HG02588 (cell line): Measurements from ENCODE around the gene GPR160.
"Not testable (repeated sequence)": the region's sequence is repeated elsewhere in the genome, so short reads cannot be mapped to it uniquely, and the experiment has no call there.

ENCODE experiments used
- ATAC-seq: cut with Tn5 transposase; IDR thresholded peaks from one replicate; pipeline ENCODE4 v1.9.1; 2021; ENCODE audit warnings: mild to moderate bottlenecking, moderate library complexity; ENCODE audit not compliant: unreplicated experiment

Gene GPR160

DNA sequence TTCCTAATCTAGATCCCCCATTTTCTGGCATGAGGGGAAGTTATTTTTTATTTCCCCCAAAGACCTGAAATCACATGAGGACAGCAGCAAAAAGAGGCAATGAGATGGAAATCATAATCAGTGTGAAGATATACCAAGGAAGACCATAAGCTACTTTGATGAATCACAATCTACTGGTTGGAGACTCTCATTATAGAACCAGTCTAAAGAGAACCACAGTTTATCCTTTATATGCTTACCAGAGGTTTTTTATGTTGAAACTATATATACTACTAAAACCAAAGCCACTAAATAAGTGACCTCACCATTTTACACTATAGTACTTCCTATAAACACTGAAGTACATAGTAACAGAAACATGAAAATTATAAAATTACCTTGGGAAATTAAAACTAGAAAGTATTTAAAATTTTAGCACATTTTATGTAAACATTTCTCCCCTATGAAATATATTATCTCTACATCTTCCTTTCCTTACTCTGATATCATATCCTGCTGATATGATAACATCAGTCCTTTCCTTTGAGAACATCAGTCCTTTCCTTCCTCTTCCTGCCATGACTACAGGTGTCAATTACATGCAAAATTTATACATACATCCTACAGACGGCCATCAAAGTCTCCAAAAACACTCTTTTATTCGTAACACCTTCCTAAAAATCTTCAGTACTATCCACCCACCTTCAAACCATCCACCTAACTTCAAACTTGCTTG is 71.9 kb downstream of the GPR160 start:
- no peak for ATAC-seq

DNA sequence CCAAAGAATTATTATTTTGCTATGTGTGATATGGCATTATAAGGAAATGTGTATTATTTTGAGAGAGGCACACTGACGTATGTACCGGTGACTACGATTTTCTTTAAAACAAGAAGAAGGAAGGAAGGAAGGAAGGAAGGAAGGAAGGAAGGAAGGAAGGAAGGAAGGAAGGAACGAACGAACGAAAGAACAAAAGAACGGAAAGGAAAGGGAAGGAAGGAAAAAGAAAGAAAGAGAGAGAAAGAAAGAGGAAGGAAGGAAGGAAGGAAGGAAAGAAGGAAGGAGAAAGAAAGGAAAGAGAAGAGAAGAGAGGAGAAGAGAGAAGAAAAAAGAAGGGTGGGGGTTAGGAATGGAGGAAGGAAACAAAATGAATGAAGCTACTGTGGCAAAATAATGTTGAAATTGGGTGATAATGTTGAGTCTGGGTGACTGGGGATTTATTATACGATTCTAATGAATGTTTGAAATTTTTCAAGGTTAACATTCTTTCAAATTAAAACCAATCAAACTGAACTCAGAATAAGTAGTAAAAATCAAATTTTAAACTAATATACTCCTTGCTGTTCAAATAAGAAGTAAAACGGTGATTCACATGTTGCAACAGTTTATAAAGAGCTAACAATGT is 73.5 kb downstream of the GPR160 start:
- no peak for ATAC-seq

DNA sequence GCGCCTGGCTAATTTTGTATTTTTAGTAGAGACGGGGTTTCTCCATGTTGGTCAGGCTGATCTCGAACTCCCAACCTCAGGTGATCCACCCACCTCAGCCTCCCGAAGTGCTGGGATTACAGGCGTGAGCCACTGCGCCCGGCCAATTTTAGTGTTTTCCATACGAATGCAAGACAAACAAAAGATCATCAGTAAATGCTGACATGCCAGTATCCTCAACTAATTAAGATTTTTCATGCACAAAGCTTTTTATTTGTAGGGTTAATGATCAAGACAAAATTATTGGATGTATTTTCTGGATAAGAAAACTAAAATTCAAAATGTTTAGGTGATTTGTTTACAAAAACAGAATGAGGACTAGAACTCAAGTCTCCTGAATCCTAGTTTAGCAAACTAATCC is 76.4 kb downstream of the GPR160 start:
- ATAC-seq = not testable (repeated sequence)

DNA sequence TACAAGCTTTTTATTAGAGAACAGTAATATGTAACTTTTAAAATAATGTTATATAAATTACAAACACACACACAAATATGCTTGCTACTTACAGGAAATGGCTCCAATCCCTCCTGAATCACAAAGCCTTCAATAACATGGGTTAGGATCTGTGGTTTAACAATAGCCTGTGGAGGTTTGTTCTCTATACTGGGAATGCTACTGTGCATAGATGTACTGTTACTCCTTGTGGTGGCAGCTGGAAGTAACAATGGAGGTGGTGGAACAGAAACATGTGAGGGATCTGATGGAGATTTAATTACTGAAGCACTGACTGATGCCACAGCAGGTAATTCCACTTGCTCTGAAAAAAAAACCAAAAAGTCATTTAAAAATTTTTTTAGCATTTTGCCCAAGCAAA is 79.3 kb downstream of the GPR160 start:
- no peak for ATAC-seq

DNA sequence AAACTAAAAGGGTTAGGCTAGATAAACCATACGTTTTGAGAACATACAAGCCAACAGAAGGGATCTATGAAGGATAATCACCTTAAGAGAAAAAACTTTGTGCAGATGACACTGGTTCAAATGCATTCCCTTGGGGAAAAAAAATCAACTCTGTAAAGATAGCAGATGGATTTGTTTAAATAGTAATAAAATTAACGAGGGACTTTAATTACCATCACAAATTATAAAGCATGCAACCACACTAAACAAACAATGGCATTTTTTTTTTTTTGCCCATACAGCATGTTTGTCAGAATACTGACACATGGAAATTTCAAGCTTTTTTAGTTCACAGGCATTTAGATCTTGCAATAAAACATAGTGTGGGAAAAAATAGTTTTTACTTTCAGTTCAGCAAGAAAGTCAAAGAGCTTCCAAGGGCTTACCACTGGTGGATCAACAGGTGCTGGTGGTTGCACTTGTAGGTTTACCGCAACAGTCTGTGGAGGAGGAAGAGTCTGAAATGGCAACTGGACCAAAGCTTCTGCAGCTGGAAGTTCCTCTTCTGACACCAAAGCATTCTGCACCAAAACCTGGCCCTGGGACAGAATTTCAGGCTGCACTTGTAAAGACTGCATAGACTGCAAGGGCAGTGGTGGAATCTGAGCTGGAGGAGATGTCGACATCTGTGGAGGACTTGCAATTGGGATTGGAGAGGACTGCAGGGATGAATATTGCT is 90.6 kb downstream of the GPR160 start:
- ATAC-seq = peak; percentile 79

DNA sequence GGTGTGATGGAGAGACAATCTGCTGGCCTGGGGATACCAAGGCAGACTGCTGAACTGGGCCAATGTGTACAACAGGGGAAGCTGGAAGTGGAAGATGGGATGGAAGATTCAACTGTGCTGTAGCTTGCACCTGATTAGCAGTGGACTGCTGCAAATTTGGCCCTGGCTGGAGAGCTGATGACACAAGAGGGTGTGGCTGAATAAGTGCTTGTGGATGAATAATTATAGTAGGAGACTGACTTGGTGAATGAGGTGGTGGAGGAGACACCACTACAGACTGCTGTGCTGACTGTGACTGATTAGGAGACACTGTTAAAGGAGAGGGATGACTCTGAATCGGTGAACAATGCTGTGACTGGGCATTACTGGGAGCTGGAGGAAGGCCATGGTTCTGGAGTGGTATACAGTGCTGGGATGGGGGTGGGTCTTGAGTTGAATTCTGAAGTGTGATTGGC is 91.2 kb downstream of the GPR160 start:
- ATAC-seq = peak; percentile 45

DNA sequence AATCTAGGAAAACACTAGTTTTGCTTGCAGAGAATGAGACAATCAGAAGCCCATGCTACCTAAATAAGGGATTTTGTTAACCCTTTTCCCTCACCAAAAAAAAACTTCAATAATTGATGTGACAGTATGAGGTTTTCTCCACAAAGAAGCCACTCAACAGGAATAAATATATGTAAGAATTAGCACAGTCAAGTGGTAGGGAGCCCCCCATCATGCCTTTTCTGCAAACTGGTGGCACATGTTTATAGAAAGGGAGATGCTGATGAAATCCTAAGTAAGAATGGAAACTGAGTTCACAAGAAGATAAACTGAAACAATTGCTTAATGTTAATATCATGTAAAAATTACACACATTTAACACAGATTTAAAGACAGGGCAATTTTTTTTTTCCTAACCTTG is 92.7 kb downstream of the GPR160 start:
- no peak for ATAC-seq

DNA sequence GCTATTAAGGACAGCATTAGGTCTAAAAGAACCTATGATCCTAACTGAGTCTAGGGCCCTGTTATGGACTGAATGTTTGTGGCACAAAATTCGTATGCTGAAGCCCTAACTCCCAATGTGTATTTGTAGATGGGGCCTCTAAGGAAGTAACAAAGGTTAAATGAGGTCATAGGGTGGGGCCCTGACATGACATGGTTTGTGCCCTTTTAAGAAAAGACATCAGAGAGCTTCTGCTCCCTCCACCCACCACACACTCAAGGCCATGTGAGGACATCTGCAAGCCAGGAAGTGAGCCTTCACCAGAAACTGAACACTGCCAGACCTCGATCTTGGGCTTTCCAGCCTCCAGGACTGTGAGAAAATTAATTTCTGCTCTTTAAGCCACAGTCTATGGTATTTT is 94.5 kb downstream of the GPR160 start:
- ATAC-seq = no peak
